GM12878 (cell line): ENCODE measurements around the gene TMEM176A.

ENCODE experiments used
- CEBPB ChIP-seq, 2 experiments: fragments of 150-350 bp in 1 of 2; IDR thresholded peaks; 2 replicates each; pipeline ENCODE4 v1.6.1; 2012 to 2014; ENCODE audit warnings: low read depth in 2 of 2, low read length in 2 of 2, borderline replicate concordance in 1 of 2, inconsistent platforms in 1 of 2
- GABPA ChIP-seq: IDR thresholded peaks from 2 replicates; pipeline ENCODE4 v1.6.1; 2014; ENCODE audit warnings: antibody characterized with exemption, low read depth, mild to moderate bottlenecking, inconsistent platforms
- RFX5 ChIP-seq: IDR thresholded peaks from 2 replicates; pipeline ENCODE4 v1.6.1; 2011; ENCODE audit warnings: low read depth, low read length, improper control_type of control experiment
- TBL1XR1 ChIP-seq: IDR thresholded peaks from 2 replicates; pipeline ENCODE4 v1.6.1; 2012; ENCODE audit warnings: low read depth, low read length, improper control_type of control experiment
- ZNF207 ChIP-seq: fragments of 450-650 bp; IDR thresholded peaks from 2 replicates; pipeline ENCODE4 v1.6.1; 2014; ENCODE audit warnings: antibody characterized with exemption, mild to moderate bottlenecking, borderline replicate concordance
- TF ChIP-seq, protein P1 (sequence below): IDR thresholded peaks from 2 replicates; pipeline ENCODE4 v1.6.1; 2012; ENCODE audit warnings: mild to moderate bottlenecking, low read depth, low read length

DNA sequence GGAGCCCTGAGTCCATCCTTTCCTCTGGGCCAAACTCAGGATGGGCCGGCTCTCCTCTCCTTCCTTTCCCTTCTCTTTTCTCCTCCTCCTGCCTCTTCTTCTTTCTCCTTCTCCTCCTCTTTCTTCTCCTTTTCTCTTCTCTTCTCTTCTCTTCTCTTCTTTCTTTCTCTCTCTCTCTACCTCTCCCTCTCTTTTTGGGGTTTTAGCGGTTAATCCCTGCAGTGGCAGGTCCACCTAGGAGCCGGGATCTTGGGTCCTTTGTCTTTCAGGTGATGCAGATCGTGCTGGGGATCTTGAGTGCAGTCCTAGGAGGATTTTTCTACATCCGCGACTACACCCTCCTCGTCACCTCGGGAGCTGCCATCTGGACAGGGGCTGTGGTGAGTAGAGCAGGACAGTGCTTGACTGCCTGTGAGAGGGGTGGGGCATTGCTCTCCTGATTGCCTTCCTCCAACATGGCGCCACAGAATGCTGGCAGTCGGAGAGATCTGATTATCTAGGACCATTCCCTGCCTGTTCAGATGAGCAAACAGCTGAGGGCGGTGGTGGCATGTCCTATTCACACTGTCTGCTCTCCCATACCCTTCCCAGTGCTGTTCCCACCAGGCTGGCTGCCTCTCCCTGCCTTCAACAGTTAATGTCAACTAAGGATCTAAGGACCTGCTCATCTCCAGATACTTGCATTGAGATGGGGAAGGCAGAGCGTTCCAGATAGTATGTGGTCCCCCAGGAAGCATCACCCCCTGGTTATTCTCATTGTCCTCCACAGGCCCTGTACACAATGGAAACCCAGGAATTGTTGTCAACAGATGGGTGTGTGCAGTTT lies 1.6 kb downstream of the TMEM176A start:
- TF ChIP-seq TBL1XR1 = no peak
- TF ChIP-seq GABPA = no peak
- no peak for TF ChIP-seq RFX5
- TF ChIP-seq, protein P1, sequence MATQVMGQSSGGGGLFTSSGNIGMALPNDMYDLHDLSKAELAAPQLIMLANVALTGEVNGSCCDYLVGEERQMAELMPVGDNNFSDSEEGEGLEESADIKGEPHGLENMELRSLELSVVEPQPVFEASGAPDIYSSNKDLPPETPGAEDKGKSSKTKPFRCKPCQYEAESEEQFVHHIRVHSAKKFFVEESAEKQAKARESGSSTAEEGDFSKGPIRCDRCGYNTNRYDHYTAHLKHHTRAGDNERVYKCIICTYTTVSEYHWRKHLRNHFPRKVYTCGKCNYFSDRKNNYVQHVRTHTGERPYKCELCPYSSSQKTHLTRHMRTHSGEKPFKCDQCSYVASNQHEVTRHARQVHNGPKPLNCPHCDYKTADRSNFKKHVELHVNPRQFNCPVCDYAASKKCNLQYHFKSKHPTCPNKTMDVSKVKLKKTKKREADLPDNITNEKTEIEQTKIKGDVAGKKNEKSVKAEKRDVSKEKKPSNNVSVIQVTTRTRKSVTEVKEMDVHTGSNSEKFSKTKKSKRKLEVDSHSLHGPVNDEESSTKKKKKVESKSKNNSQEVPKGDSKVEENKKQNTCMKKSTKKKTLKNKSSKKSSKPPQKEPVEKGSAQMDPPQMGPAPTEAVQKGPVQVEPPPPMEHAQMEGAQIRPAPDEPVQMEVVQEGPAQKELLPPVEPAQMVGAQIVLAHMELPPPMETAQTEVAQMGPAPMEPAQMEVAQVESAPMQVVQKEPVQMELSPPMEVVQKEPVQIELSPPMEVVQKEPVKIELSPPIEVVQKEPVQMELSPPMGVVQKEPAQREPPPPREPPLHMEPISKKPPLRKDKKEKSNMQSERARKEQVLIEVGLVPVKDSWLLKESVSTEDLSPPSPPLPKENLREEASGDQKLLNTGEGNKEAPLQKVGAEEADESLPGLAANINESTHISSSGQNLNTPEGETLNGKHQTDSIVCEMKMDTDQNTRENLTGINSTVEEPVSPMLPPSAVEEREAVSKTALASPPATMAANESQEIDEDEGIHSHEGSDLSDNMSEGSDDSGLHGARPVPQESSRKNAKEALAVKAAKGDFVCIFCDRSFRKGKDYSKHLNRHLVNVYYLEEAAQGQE = no peak
- no peak for TF ChIP-seq ZNF207
- TF ChIP-seq CEBPB (IDR thresholded peaks at IDR 0.05; ENCODE audit: borderline replicate concordance in 1 of 2, low read depth in 2 of 2, low read length in 2 of 2) = no peak
